ENCODE results near the gene RANBP10.

The RANBP10 gene

DNA sequence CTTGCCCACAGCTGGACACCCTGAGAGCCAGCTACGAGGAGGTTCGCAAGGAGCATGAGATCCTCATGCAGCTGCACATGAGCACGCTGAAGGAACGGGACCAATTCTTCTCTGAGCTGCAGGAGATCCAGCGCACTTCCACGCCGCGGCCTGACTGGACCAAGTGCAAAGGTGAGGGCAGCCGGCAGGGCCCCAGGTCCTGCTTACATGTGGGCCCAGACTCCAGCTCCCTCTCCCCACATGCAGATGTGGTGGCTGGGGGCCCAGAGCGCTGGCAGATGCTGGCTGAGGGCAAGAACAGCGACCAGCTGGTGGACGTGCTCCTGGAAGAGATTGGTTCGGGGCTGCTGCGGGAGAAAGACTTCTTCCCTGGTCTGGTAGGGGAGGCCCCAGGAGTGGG, 19.5 kb upstream of the RANBP10 start:
- DNase-seq (ENCODE audit: low spot score): no peak

DNA sequence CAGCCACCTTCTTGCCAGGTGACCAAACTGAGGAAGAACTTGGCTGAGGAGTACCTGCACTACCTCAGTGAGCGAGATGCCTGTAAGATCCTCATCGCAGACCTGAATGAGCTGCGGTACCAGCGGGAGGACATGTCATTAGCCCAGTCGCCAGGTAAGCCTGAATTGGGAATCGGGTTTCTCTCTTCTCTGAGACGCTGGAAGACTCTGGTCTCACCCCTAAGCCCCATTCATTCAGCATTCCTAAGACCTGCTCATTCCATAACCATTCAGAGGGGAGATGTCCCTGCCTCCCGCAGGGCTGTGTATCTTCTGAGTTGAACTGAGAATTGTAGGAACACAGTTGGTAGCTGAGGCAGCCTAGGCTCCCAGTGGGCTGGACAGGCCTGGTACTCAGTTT, 18.8 kb upstream of the RANBP10 start:
- no peak for DNase-seq (ENCODE audit: low spot score)

DNA sequence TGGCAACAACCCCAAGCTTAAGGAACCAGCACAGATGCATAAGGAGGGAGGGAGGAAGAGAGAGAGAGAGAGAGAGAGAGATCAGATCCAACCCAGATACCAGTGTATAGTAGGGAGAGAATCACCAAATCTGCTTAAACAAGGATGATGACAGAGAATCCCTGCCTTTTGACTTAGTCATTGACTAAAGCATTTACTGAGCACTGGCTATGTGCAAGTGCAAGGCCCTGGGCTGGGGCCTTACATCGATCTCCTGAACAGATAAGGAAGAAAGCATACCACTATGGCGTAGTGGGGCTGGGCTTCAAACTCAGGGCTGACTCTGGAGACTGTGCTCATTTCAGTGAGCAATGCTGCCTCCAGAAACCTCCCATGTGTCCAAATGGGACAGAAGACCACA, 16.2 kb upstream of the RANBP10 start:
- DNase-seq (ENCODE audit: low spot score): no peak

DNA sequence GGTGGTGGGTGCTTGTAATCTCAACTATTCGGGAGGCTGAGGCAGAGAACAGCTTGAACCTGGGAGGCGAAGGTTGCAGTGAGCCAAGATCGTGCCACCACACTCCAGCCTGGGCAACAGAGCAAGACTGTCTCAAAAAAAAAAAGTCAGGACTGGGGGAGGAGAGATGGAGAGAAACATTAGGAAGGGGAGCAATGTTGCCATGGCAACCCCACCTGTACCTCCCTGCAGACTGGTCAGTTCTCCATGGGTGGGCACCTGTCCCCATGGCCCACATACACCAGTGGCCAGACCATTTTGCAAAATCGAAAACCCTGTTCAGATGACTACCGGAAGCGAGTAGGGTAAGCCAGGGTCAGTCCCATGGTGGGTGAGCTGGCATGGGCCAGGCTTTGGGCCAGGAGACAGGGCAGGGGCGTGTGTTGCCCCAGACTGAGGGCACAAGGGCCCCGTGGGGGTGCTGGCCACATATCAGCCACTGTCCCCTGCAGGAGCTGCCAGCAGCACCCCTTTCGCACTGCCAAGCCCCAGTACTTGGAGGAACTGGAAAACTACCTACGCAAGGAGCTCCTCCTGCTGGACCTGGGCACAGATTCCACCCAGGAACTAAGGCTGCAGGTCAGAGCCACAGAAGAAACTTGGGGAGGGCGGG, 14.4 kb upstream of the RANBP10 start:
- DNase-seq (ENCODE audit: low spot score): no peak

DNA sequence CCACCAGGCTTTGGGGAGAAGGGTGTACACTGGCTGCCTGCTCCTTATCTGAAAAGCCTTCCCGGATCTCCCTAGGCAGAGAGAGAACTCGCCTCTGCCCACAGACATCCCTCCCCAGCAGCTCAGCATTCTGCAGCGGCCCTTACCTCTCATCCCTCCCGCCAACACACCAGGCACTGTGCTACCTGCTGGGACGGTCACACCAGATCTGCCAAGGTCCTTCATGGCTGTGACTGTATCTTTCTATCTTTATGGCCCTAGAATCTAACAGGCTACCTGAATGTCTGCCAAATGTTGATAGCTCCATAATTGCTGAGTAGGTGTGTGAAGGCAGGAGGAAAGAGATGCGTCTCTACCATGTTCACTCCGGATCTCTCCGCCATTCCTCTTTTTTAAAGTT, 8.2 kb upstream of the RANBP10 start:
- DNase-seq (ENCODE audit: low spot score): no peak

DNA sequence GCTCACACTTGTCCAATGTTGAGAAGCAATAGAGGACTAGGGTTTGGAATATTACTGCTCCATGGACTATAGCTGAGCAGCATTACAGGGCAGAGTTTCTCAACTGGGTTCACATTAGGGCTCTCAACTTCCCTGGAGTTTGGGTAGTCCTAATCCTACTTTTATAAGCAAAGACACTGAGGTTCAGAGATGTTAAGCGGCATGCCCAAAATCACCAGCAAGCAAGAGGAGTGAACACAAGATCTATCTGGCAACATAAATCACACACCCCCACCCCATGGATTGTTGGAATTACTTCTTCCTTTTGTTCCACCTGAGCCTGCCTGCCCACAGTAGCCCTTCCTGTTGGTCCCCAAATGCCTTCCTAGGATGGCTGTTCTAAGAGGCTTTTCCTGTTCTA, 5.5 kb upstream of the RANBP10 start:
- no peak for DNase-seq (ENCODE audit: low spot score)

DNA sequence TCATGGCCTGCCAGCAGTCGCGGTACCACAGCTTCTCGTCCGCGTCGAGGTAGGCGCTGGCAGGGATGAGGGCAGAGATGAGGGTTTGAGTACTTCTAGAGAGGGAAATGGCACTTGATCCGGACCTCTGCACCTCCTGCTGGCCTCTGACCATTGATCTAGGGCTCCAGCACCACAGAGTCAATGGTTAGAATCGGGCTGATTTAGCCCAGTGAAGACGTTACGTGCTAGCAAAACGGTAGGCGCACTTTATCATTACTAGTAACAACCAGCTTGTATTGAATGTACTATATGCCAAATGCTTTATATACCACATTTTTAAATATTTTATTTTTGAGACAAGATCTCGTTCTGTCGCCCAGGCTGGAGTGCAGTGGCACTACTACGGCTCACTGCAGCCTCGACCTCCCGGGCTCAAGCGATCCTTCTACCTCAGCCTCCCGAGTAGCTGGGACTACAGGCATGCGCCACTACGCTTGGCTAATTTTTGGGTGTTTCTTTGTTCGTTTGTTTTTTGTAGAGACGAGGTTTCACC, 855 bp upstream of the RANBP10 start:
- no peak for DNase-seq (ENCODE audit: low spot score)

DNA sequence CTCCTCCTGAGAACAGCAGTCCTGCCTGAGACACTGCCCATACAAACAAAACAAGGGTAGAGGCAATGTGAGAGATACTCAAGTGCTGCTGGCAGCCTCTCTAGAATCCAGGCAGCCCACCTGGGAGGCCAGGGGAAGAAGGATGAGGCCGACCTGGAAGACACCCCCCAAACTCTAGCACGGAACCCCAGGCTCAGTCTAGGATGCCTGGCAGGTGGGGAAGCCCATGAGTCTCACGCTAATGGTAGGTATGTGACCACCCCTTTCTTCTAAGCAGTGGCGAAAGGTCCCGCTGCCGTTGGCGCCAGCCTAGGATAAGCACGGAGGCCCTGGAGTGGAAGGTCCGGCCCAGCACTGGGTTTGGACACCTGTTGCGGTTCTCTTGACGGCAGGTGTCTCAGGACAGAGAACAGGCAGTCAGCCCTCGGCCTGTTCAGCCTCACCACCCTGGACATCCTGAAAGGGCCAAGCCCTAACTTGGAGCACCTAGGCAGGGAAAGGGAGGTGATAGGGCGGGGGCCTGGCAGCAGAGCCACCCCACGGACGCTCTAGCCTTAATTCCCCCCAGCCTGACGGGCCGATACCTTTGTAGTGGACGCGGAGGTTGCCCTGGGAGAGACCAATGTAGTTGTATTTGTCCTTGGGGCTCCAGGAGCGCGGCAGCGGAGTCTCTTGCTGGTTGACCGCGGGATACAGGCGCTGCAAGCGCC, 487 bp downstream of the RANBP10 start:
- DNase-seq (ENCODE audit: low spot score): no peak

DNA sequence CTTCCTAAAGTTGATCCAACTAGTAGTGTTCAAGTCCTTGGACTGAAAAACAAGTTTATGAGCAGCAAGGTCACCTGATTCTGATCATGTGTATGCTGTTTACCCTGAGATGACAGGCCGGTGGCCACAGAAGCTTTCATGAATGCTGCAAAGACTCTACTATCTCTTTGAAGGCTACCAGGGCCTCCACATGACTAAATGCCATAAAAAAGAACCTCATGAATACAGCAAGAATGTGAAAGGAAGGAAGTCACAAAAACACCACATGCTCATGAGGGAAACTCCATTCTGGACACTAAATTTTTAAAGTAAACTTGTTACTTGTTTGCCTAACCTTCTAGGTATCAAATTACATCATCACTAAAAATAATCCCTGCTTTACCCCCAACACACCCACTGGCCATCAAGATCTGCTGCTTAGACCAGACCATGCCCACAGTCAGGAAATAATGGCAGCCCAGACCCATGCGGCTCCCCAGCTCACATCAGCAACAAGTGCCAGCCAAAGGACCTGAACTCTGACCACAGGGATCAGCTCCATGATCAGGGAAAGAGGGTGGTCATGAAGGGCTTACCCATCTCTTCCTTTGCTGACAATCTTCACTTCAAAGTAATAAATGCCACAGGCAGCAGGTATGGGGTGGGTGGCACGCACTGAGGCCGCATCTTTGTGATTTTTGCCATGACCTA, 1.4 kb downstream of the RANBP10 start:
- no peak for DNase-seq (ENCODE audit: low spot score)

DNA sequence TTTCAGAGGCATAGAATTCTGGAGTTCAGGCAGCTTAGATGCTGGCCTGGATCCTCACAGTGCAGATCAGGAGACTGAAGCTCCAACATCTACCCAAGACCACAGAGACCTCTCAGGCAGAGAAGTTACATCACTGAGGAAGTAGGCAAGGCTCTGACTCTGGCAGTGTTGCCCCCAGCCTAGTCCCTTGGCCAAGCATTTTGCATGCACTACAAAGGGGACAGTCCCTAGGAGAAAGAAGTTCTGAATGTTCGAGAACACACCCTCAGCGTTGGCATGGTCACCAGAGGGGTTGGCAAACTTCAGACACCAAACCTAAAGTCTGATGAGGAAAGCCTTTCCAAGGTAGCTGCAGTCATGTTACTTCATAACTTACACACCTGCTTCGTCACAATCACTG, 2.5 kb downstream of the RANBP10 start:
- no peak for DNase-seq (ENCODE audit: low spot score)

DNA sequence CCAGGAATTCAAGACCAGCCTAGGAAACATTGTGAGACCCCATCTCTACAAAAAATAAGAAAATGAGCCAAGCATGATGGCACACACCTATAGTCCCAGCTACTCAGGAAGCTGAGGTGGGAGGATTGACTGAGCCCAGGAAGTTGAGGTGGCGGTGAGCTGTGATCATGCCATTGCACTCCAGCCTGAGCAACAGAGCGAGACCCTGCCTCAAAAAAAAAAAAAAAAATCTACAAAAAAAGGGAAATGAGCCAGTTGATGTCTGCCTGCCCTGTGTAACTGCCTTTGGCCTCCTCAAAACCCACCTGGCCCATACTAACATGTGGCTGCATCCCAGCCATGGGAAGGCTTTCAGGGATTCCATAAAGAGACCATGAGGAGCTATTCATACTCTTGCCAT, 4.5 kb downstream of the RANBP10 start:
- no peak for DNase-seq (ENCODE audit: low spot score)

DNA sequence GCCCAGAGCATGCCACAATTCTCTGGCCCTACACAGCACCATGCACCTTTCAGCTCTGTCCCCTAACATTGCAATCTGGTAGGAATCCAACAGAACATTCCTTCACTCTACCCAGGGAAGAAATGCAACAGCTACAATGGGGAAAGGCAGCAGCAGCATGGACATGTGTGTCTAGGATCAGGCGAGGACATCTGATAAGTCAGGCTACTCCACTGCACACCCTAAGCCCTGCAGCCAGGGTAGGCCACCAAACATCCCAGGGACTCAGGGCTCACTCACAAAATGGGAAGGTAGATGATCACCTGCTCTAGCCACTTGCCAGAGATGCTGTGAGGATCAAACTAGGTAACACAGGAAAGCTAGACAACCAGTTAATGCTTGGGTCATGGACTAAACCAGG, 5.1 kb downstream of the RANBP10 start:
- no peak for DNase-seq (ENCODE audit: low spot score)

DNA sequence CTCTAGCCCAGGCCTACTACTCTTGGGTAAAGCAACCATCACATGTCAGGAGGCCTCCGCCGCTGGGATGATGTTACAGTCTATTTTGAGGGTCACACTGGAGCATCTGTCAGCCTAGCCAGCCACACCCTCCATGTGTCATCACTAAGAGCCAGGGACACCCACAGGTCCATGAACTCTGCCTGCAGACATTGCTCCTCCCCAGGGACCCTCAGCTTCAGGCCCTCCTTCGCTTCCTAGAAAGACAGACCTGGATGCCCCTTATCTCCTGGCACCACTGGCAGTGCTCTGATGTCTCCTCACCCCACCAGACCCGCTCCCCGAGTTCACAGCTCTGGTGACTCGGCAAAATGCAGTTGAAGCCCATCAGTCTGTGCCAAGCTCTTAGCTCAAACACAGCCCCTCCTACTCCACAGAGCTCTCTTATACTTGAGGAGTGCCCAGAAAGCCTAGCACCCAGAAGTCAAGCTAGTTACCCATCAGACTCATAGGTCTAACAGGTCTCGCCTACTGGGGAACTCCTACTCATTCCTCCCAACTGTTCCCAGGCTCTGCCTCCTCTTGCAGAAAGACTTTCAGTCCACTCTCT, 5.9 kb downstream of the RANBP10 start:
- DNase-seq (ENCODE audit: low spot score): no peak

DNA sequence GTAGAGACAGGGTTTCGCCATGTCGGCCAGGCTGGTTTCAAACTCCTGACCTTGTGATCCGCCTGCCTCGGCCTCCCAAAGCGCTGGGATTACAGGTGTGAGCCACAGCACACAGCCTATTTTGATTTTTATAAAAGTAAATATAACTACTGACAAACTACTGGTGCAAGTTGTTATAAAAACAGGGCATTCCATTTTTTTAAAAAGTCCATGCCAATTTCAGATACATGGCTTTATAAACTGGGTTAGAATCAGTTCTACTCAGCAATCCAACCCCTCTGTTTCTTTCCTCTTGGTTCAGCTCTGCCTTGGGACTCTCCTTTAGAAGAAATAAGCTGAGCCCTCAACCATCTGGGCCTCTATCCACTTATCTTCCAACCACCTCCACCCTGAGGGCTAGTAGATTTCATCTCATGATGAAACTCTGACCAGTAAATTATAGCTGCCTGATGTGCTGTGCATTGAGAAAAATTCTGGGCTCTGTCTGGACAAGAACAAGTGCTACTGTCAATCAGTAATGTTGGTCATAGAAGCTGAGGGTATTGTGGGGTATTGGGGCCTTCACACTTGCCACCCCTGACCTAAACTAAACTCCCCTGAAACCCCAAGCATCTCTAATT, 10.2 kb downstream of the RANBP10 start:
- DNase-seq (ENCODE audit: low spot score): no peak

DNA sequence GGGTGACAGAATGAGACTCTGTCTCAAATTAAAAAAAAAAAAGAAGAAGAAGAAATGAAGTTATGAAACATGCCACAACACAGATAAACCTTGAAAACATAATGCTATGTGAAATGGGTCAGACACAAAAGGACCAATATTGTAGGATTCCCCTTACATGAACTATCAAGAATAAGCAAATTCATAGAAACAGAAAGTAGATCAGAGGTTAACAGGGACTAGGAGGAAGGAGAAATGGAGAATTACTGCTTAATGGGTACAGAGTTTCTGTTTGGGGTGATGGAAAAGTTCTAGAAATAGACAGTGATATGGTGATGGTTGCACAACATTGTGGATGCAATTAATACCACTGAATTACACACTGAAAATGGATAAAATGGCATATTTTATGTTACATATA, 16.3 kb downstream of the RANBP10 start:
- no peak for DNase-seq (ENCODE audit: low spot score)

DNA sequence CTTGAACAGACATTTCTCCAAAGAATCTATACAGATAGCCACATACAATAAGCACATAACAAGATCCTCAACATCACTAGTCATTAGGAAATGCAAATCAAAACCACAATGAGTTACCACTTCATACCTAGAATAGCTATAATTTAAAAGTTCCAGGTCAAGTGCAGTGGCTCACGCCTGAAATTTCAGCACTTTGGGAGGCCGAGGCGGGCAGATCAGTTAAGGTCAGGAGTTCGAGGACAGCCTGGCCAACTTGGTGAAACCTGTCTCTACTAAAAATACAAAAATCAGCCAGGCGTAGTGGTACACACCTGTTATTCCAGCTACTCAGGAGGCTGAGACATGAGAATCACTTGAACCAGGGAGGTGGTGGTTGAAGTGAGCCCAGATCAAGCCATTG, 19.9 kb downstream of the RANBP10 start:
- no peak for DNase-seq (ENCODE audit: low spot score)

DNA sequence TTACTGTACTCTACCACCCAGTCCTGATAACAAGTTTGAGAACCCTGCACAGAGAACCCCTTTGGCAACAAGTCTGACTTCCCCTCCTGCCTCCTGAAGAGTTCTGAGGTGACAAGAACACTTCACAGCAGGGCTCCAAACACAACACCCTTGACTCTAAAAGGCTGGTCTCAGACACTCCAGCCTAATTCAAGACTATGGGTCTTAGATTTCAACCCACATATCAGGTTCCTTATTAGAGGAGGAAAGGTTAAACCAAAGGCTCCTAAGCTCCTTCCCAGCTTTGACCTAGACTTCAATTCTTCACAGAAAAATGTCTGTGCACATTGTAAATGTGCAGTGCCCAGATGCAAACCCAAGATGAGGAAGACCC, 23.0 kb downstream of the RANBP10 start:
- DNase-seq (ENCODE audit: low spot score): no peak

DNA sequence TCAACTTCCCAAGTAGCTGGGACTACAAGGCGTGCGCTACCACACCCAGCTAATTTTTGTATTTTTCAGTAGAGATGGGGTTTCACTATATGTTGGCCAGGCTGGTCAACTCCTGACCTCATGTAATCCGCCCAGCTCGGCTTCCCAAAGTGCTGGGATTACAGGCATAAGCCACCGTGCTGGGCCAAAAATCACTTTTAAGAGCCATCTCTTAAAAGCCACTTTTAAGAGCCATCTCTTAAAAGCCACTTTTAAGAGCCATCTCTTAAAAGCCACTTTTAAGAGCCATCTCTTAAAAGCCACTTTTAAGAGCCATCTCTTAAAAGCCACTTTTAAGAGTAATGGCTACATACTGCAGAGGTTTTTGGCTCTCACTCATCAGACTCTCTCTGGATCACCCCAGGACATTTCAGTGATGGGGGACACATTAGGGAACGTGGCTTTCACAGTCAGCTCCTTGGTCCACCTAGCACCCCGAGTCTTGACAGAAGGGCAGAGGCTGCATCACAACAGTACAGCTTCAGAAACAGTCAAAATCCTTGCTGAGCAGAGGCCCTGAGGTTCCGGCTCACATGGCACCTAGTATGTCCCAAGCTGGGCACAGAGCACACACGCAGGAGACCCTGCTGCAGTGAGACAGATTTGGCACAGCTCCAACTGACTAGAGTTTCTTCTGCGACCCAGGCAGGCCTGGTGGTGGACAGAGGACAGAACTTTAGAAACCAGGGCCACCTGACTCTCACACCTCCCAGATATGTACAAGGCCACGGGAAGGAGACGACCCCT, 23.6 kb downstream of the RANBP10 start:
- no peak for DNase-seq (ENCODE audit: low spot score)

DNA sequence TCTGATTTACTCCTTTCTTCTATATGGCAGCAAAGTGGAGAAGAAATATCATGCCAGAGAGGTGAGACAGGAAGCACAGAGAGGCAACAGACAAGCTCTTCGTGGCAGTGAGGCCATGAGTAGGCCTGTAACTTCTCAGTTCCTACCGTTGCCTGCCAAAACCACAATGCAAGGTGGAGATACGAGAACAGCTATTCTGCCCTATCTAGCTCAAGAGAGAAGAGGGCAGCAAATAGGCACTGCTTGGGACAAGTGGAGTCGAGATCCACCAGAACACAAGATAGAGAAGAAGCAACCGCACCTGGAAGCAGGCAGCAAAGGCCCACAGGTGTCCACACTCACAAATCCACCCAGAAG, 24.8 kb downstream of the RANBP10 start:
- DNase-seq (ENCODE audit: low spot score): no peak

DNA sequence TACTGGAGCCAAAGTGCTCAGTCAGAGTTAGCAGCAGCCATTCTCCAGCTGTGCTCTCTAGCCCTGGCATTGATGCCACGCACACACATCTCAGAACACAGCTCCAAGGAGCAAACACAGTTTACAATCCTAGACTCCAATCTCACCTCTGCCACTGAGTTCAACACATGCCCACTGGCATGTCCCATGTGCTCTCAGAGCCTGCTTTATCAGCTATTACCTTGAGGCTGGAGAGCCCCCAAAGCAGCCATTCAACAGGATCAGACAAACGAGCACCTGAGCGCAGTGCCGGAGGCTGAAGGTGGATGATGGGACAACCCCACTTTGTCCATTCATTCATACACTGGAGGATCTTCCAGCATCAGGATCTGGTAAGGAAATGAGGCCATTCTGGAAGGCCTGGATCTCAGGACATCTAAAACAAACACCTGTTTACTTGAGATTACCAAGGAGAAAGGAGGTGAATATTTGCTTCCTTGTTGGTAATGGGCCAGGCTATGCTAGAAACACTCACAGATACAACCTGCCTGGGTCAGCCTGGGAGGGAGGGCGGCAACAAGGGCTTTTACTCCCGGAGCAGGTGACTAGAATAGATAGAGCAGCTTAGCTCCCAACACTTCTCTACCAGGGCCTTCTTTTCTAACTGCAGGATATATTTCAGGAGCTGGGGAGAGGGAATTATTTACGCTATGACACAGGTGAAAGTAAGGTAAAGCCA, 25.4 kb downstream of the RANBP10 start:
- no peak for DNase-seq (ENCODE audit: low spot score)
